CD4-positive, alpha-beta memory T cell (primary cell): Measurements from ENCODE around the gene KIF26B. TPM values are rescaled to one million over a fixed set of nuclear protein-coding genes. Genes with fewer than 3 reads are reported as not detected.

Source experiments
- CTCF ChIA-PET: fragments of 350-600 bp; sonication (Branson Sonifier 250); formaldehyde crosslinking; loops from one replicate; lab custom pipeline; 2021; ENCODE audit warnings: inconsistent platforms; ENCODE audit not compliant: partially characterized antibody; lab: Charles Lee
- POLR2A ChIA-PET: fragments of 350-600 bp; sonication (Branson Sonifier 250); formaldehyde crosslinking; loops from one replicate; lab custom pipeline; 2021; ENCODE audit not compliant: partially characterized antibody; lab: Charles Lee
- DNase-seq, 5 donors: peaks; one replicate each; pipeline versions ENCODE4 v3.0.0 to v3.0.0-alpha.2; 2020 to 2022; ENCODE audit warnings: mixed read lengths in 1 of 5
- H3K27ac ChIP-seq: one replicate; pipeline ENCODE4 v1.7.0; 2013; ENCODE audit warnings: low read depth, low read length
- H3K27me3 ChIP-seq: 2 replicates; pipeline ENCODE4 v1.7.0; 2013; ENCODE audit warnings: mild to moderate bottlenecking, low read length, moderate library complexity; ENCODE audit not compliant: insufficient read depth
- H3K36me3 ChIP-seq: 2 replicates; pipeline ENCODE4 v1.7.0; 2013; ENCODE audit warnings: mild to moderate bottlenecking, low read length, moderate library complexity; ENCODE audit not compliant: insufficient read depth
- H3K4me1 ChIP-seq: 2 replicates; pipeline ENCODE4 v1.7.0; 2013; ENCODE audit warnings: mild to moderate bottlenecking, low read length, moderate library complexity; ENCODE audit not compliant: insufficient read depth
- H3K4me3 ChIP-seq, 2 donors: one replicate each; pipeline ENCODE4 v1.7.0; 2013; ENCODE audit warnings: low read length in 2 of 2, mild to moderate bottlenecking in 1 of 2
- H3K9me3 ChIP-seq, 2 donors: one replicate each; pipeline ENCODE4 v1.7.0; 2013; ENCODE audit warnings: low read length in 2 of 2, control low read depth in 1 of 2; ENCODE audit not compliant: control insufficient read depth in 1 of 2
- H3K27ac Mint-ChIP-seq, 7 donors: one replicate each; pipeline ENCODE4 v1.8.0; 2020 to 2021; ENCODE audit warnings: mixed read lengths in 7 of 7, mild to moderate bottlenecking in 6 of 7, inconsistent platforms in 3 of 7, moderate library complexity in 3 of 7
- H3K27me3 Mint-ChIP-seq, 2 donors: one replicate each; pipeline ENCODE4 v1.8.0; 2020 to 2021; ENCODE audit warnings: mixed read lengths in 2 of 2
- H3K36me3 Mint-ChIP-seq, 2 donors: one replicate each; pipeline ENCODE4 v1.8.0; 2020 to 2021; ENCODE audit warnings: mixed read lengths in 2 of 2, inconsistent platforms in 1 of 2, mild to moderate bottlenecking in 1 of 2
- H3K4me1 Mint-ChIP-seq, 4 donors: one replicate each; pipeline ENCODE4 v1.8.0; 2020 to 2021; ENCODE audit warnings: mixed read lengths in 4 of 4, mild to moderate bottlenecking in 1 of 4
- H3K4me3 Mint-ChIP-seq, 8 donors: one replicate each; pipeline ENCODE4 v1.8.0; 2020 to 2021; ENCODE audit warnings: mixed read lengths in 8 of 8, mild to moderate bottlenecking in 7 of 8, moderate library complexity in 6 of 8, inconsistent platforms in 3 of 8
- H3K9me3 Mint-ChIP-seq, 8 donors: one replicate each; pipeline ENCODE4 v1.8.0; 2020 to 2021; ENCODE audit warnings: mixed read lengths in 8 of 8, mild to moderate bottlenecking in 5 of 8, inconsistent platforms in 3 of 8, moderate library complexity in 1 of 8
- intact Hi-C: fragments of 100-400 bp; cut with micrococcal nuclease; formaldehyde crosslinking; loops from one replicate; pipeline ENCODE4 v1.15.1; 2023
- polyA plus RNA-seq, 2 donors: library from polyadenylated mRNA; unstranded; fragments of 300-500 nt; fragmentation: Illumina TruSeq; gene quantifications; one replicate each; pipeline ENCODE4 v1.2.3, GENCODE V29; 2021
- total RNA-seq, 2 experiments: library from RNA; stranded (reverse); gene quantifications; one replicate each; pipeline ENCODE4 v1.2.3, GENCODE V29; 2021

The KIF26B gene
- total and polyA plus RNA-seq, 4 experiments from 2014 or later: 0.10 TPM; not detected in 3

GRCh38 chr1:245213066-245213831, 58.5 kb downstream of the KIF26B start:
- no peak overlapping the region for H3K27ac ChIP-seq
- POLR2A ChIA-PET: no interaction called here
- no peak overlapping the region for H3K4me3 Mint-ChIP-seq
- H3K27me3 Mint-ChIP-seq: peaks cover under 1 to 4% of the 10 kb centered on the region in 2 donors
- no peak for DNase-seq
- H3K27ac Mint-ChIP-seq: no peak overlapping the region
- no peaks in the 10 kb centered on the region for H3K36me3 ChIP-seq
- intact Hi-C loops: no loop called here
- H3K36me3 Mint-ChIP-seq: no peaks in the 10 kb centered on the region
- peaks cover 0 to 6% (median 0%) of the 10 kb centered on the region in 4 donors for H3K4me1 Mint-ChIP-seq
- no peak overlapping the region for H3K4me3 ChIP-seq
- H3K27me3 ChIP-seq: no peaks in the 10 kb centered on the region
- CTCF ChIA-PET: no interaction called here
- no peaks in the 10 kb centered on the region for H3K9me3 ChIP-seq
- no peaks in the 10 kb centered on the region for H3K4me1 ChIP-seq
- peaks cover 0 to 8% (median 0%) of the 10 kb centered on the region in 8 donors for H3K9me3 Mint-ChIP-seq

- intact Hi-C loops: no loop called here
- Mint-ChIP-seq H3K27ac (no peak overlapping the region), H3K4me3 (no peak overlapping the region), H3K36me3 (no peaks in the 10 kb centered on the region), H3K4me1 (peaks cover 0 to 6% (median 0%) of the 10 kb centered on the region in 4 donors), H3K9me3 (peaks cover 0 to 3% (median 0%) of the 10 kb centered on the region in 8 donors), H3K27me3 (peaks cover 1 to 4% of the 10 kb centered on the region in 2 donors)
- Histone ChIP-seq H3K4me3 (no peak overlapping the region), H3K36me3 (no peaks in the 10 kb centered on the region), H3K27ac (no peak overlapping the region), H3K4me1 (no peaks in the 10 kb centered on the region), H3K27me3 (no peaks in the 10 kb centered on the region), H3K9me3 (no peaks in the 10 kb centered on the region)
- CTCF ChIA-PET: no interaction called here
- POLR2A ChIA-PET: no interaction called here
- DNase-seq: no peak
Measured at GRCh38 chr1:245215071-245215470, 60.3 kb downstream of the KIF26B start.

- ChIA-PET CTCF (no interaction called here), POLR2A (no interaction called here)
- Histone ChIP-seq H3K27me3 (no peaks in the 10 kb centered on the region), H3K4me1 (no peaks in the 10 kb centered on the region), H3K4me3 (no peak overlapping the region), H3K9me3 (no peaks in the 10 kb centered on the region), H3K36me3 (no peaks in the 10 kb centered on the region), H3K27ac (no peak overlapping the region)
- H3K27ac Mint-ChIP-seq: no peak overlapping the region
- peaks cover 0 to 2% (median 0%) of the 10 kb centered on the region in 8 donors for H3K9me3 Mint-ChIP-seq
- H3K4me3 Mint-ChIP-seq: no peak overlapping the region
- H3K36me3 Mint-ChIP-seq: no peaks in the 10 kb centered on the region
- intact Hi-C loops: no loop called here
- peaks cover 0 to 6% (median under 1%) of the 10 kb centered on the region in 4 donors for H3K4me1 Mint-ChIP-seq
- DNase-seq: no peak
- peaks cover 1 to 4% of the 10 kb centered on the region in 2 donors for H3K27me3 Mint-ChIP-seq
Measured at GRCh38 chr1:245216366-245217115, 61.8 kb downstream of the KIF26B start.

GRCh38 chr1:245217853-245218608, 63.2 kb downstream of the KIF26B start:
- no peaks in the 10 kb centered on the region for H3K4me1 ChIP-seq
- intact Hi-C loops: no loop called here
- Mint-ChIP-seq H3K9me3 (peaks cover 0 to 2% (median 0%) of the 10 kb centered on the region in 8 donors), H3K27ac (no peak overlapping the region), H3K4me3 (peak overlapping the region in 1 of 8 donors; percentile 15), H3K36me3 (no peaks in the 10 kb centered on the region), H3K27me3 (peaks cover 1 to 4% of the 10 kb centered on the region in 2 donors), H3K4me1 (peaks cover 0 to 6% (median under 1%) of the 10 kb centered on the region in 4 donors)
- no peaks in the 10 kb centered on the region for H3K9me3 ChIP-seq
- H3K27me3 ChIP-seq: no peaks in the 10 kb centered on the region
- no peak overlapping the region for H3K4me3 ChIP-seq
- CTCF ChIA-PET: no interaction called here
- H3K36me3 ChIP-seq: no peaks in the 10 kb centered on the region
- POLR2A ChIA-PET: no interaction called here
- DNase-seq: no peak
- no peak overlapping the region for H3K27ac ChIP-seq

- Histone ChIP-seq H3K27me3 (no peaks in the 10 kb centered on the region), H3K4me1 (no peaks in the 10 kb centered on the region), H3K9me3 (no peaks in the 10 kb centered on the region), H3K36me3 (no peaks in the 10 kb centered on the region), H3K4me3 (no peak overlapping the region), H3K27ac (no peak overlapping the region)
- ChIA-PET CTCF (no interaction called here), POLR2A (no interaction called here)
- Mint-ChIP-seq H3K36me3 (no peaks in the 10 kb centered on the region), H3K27ac (no peak overlapping the region), H3K9me3 (no peaks in the 10 kb centered on the region), H3K4me3 (no peak overlapping the region), H3K4me1 (peaks cover 0 to 6% (median under 1%) of the 10 kb centered on the region in 4 donors), H3K27me3 (peaks cover 1 to 4% of the 10 kb centered on the region in 2 donors)
- intact Hi-C loops: no loop called here
- DNase-seq: no peak
Measured at GRCh38 chr1:245220381-245220985, 65.7 kb downstream of the KIF26B start.

GRCh38 chr1:245221805-245222204, 67.0 kb downstream of the KIF26B start:
- H3K27ac ChIP-seq: no peak overlapping the region
- ChIA-PET CTCF (no interaction called here), POLR2A (no interaction called here)
- H3K9me3 Mint-ChIP-seq: no peaks in the 10 kb centered on the region
- H3K27ac Mint-ChIP-seq: no peak overlapping the region
- peaks cover under 1 to 1% of the 10 kb centered on the region in 2 donors for H3K27me3 Mint-ChIP-seq
- H3K4me1 ChIP-seq: no peaks in the 10 kb centered on the region
- H3K36me3 ChIP-seq: no peaks in the 10 kb centered on the region
- intact Hi-C loops: no loop called here
- no peaks in the 10 kb centered on the region for H3K27me3 ChIP-seq
- DNase-seq: no peak
- H3K4me3 ChIP-seq: no peak overlapping the region
- no peaks in the 10 kb centered on the region for H3K36me3 Mint-ChIP-seq
- no peaks in the 10 kb centered on the region for H3K9me3 ChIP-seq
- H3K4me3 Mint-ChIP-seq: no peak overlapping the region
- peaks cover 0 to 2% (median under 1%) of the 10 kb centered on the region in 4 donors for H3K4me1 Mint-ChIP-seq
